H1 (cell line): Measurements from ENCODE around the gene VCP. TPM values are rescaled to one million over a fixed set of nuclear protein-coding genes. Genes with fewer than 3 reads are reported as not detected.

Experiments used
- CTCF ChIA-PET: fragments of 300-600 bp; sonication (Branson Sonifier 250); formaldehyde crosslinking; loops from one replicate; lab custom pipeline; 2021; ENCODE audit not compliant: partially characterized antibody; lab: Charles Lee
- POLR2A ChIA-PET: fragments of 300-600 bp; sonication (Branson Sonifier 250); formaldehyde crosslinking; loops from one replicate; lab custom pipeline; 2021; ENCODE audit warnings: inconsistent platforms; ENCODE audit not compliant: partially characterized antibody; lab: Charles Lee
- DNase-seq, 2 experiments: peaks; one replicate each; pipeline versions ENCODE4 v3.0.0 to v3.0.0-alpha.2; 2010 to 2022; ENCODE audit warnings: low spot score in 2 of 2, low read depth in 1 of 2, mixed read lengths in 1 of 2
- FAIRE-seq: peaks from 2 replicates; lab custom pipeline; 2011; peaks lifted over from hg19 to GRCh38; lab: Jason Lieb, UNC
- H2AFZ ChIP-seq: 2 replicates; pipeline ENCODE4 v1.8.1; 2012; ENCODE audit warnings: low read length, inconsistent platforms
- H2AK5ac ChIP-seq: 2 replicates; pipeline ENCODE4 v1.6.1; 2013; ENCODE audit warnings: low read depth, low read length
- H2BK120ac ChIP-seq: replicated peaks from 2 replicates; pipeline ENCODE3; 2013; ENCODE audit warnings: low read depth, low read length, inconsistent platforms
- H2BK12ac ChIP-seq: 2 replicates; pipeline ENCODE4 v1.6.1; 2013; ENCODE audit warnings: low read depth, low read length
- H2BK15ac ChIP-seq: 2 replicates; pipeline ENCODE4 v1.6.1; 2013; ENCODE audit warnings: low read length
- H2BK20ac ChIP-seq: 2 replicates; pipeline ENCODE4 v1.6.1; 2013; ENCODE audit warnings: low read length
- H2BK5ac ChIP-seq: 2 replicates; pipeline ENCODE4 v1.6.1; 2013; ENCODE audit warnings: low read depth, low read length
- H3K14ac ChIP-seq: 2 replicates; pipeline ENCODE4 v1.6.1; 2013; ENCODE audit warnings: inconsistent platforms; ENCODE audit not compliant: insufficient read length
- H3K18ac ChIP-seq: 2 replicates; pipeline ENCODE4 v1.6.1; 2013; ENCODE audit warnings: low read length; ENCODE audit errors: extremely low read depth
- H3K23ac ChIP-seq: 2 replicates; pipeline ENCODE4 v1.6.1; 2013; ENCODE audit warnings: inconsistent platforms; ENCODE audit not compliant: insufficient read length
- H3K23me2 ChIP-seq: 2 replicates; pipeline ENCODE4 v1.6.1; 2013; ENCODE audit warnings: low read depth, low read length
- H3K27ac ChIP-seq: 2 replicates; pipeline ENCODE4 v1.6.1; 2011; ENCODE audit warnings: low read depth, low read length, inconsistent platforms
- H3K27me3 ChIP-seq, 4 experiments: replicated peaks in 1 of 4; 1 replicate in 1 of 4; 2 replicates in 3 of 4; pipeline versions ENCODE4 v1.6.1 to v1.8.1; 2011 to 2013; ENCODE audit warnings: low read length in 3 of 4, mild to moderate bottlenecking in 3 of 4, inconsistent platforms in 2 of 4, mixed read lengths in 2 of 4, moderate library complexity in 1 of 4; ENCODE audit not compliant: control insufficient read depth in 3 of 4, insufficient read depth in 3 of 4; ENCODE audit errors: extremely low read depth in 1 of 4
- H3K36me3 ChIP-seq, 4 experiments: 2 replicates each; pipeline versions ENCODE4 v1.6.1 to v1.8.1; 2011 to 2013; ENCODE audit warnings: mild to moderate bottlenecking in 4 of 4, low read length in 3 of 4, moderate library complexity in 2 of 4, control low read depth in 1 of 4, inconsistent platforms in 1 of 4; ENCODE audit not compliant: insufficient read depth in 4 of 4, control insufficient read depth in 2 of 4
- H3K4ac ChIP-seq: replicated peaks from 2 replicates; pipeline ENCODE3; 2013; ENCODE audit warnings: low read length, low read depth, mixed read lengths, inconsistent platforms; ENCODE audit not compliant: insufficient read length
- H3K4me1 ChIP-seq, 4 experiments: replicated peaks in 1 of 4; 1 replicate in 1 of 4; 2 replicates in 3 of 4; pipeline versions ENCODE4 v1.6.1 to v1.8.1; 2011 to 2013; ENCODE audit warnings: low read length in 3 of 4, inconsistent platforms in 2 of 4, mixed read lengths in 1 of 4; ENCODE audit not compliant: insufficient read depth in 4 of 4, control insufficient read depth in 3 of 4
- H3K4me2 ChIP-seq, 2 experiments: 2 replicates each; pipeline versions ENCODE4 v1.6.1 to v1.8.1; 2011 to 2013; ENCODE audit warnings: low read depth in 2 of 2, low read length in 2 of 2, control low read depth in 1 of 2, inconsistent platforms in 1 of 2, mild to moderate bottlenecking in 1 of 2; ENCODE audit not compliant: insufficient read depth in 1 of 2
- H3K4me3 ChIP-seq, 4 experiments: fragments of 200-600, 300-600 bp in 1 of 4; sonication (generic), shearing (Covaris generic), sonication (Bioruptor Twin) in 1 of 4; 2 replicates each; pipeline versions ENCODE4 v1.5.1 to v1.8.1; 2011 to 2016; ENCODE audit warnings: low read length in 4 of 4, low read depth in 3 of 4, control low read depth in 2 of 4, inconsistent platforms in 2 of 4, mild to moderate bottlenecking in 2 of 4, mixed read lengths in 1 of 4, moderate library complexity in 1 of 4; ENCODE audit not compliant: insufficient read depth in 2 of 4; ENCODE audit errors: extremely low read depth in 1 of 4
- H3K56ac ChIP-seq: replicated peaks from 2 replicates; pipeline ENCODE3; 2013; ENCODE audit warnings: low read depth, mild to moderate bottlenecking, mixed read lengths, low read length, inconsistent platforms; ENCODE audit not compliant: insufficient read length
- H3K79me1 ChIP-seq: 2 replicates; pipeline ENCODE4 v1.6.1; 2013; ENCODE audit warnings: low read depth, low read length, control low read depth
- H3K79me2 ChIP-seq, 2 experiments: 2 replicates each; pipeline versions ENCODE4 v1.6.1 to v1.8.1; 2012 to 2013; ENCODE audit warnings: low read length in 2 of 2, mild to moderate bottlenecking in 2 of 2, inconsistent platforms in 1 of 2; ENCODE audit not compliant: insufficient read depth in 2 of 2, control insufficient read depth in 1 of 2
- H3K9ac ChIP-seq, 4 experiments: replicated peaks in 1 of 4; 1 replicate in 1 of 4; 2 replicates in 3 of 4; pipeline versions ENCODE4 v1.6.1 to v1.8.1; 2011 to 2013; ENCODE audit warnings: low read depth in 3 of 4, low read length in 3 of 4, control low read depth in 2 of 4, mild to moderate bottlenecking in 2 of 4, moderate library complexity in 2 of 4, inconsistent platforms in 1 of 4; ENCODE audit errors: extremely low read depth in 1 of 4
- H3K9me3 ChIP-seq, 2 experiments: 2 replicates each; pipeline versions ENCODE4 v1.6.1 to v1.8.1; 2012 to 2013; ENCODE audit warnings: mild to moderate bottlenecking in 2 of 2, moderate library complexity in 2 of 2, control low read depth in 1 of 2, inconsistent platforms in 1 of 2, low read depth in 1 of 2, low read length in 1 of 2, mixed read lengths in 1 of 2; ENCODE audit not compliant: insufficient read depth in 2 of 2
- H4K20me1 ChIP-seq, 2 experiments: replicated peaks in 1 of 2; 2 replicates each; pipeline versions ENCODE3 to v1.8.1; 2011 to 2013; ENCODE audit warnings: inconsistent platforms in 2 of 2, low read length in 2 of 2, mild to moderate bottlenecking in 1 of 2; ENCODE audit not compliant: insufficient read depth in 2 of 2, control insufficient read depth in 1 of 2
- H4K5ac ChIP-seq: 2 replicates; pipeline ENCODE4 v1.6.1; 2013; ENCODE audit warnings: low read length, low read depth, mixed read lengths, inconsistent platforms; ENCODE audit not compliant: insufficient read length
- H4K8ac ChIP-seq: 2 replicates; pipeline ENCODE4 v1.8.0; 2013; ENCODE audit warnings: mild to moderate bottlenecking, moderate library complexity, low read length, inconsistent platforms; ENCODE audit not compliant: insufficient read depth; ENCODE audit errors: extremely low read depth
- H4K91ac ChIP-seq: replicated peaks from 2 replicates; pipeline ENCODE3; 2013; ENCODE audit warnings: low read length, mixed read lengths, inconsistent platforms; ENCODE audit not compliant: insufficient read length
- ATF2 ChIP-seq: IDR thresholded peaks from 2 replicates; pipeline ENCODE4 v1.6.1; 2012; ENCODE audit warnings: low read length, inconsistent platforms
- CHD2 ChIP-seq: IDR thresholded peaks from 2 replicates; pipeline ENCODE4 v1.6.1; 2012; ENCODE audit warnings: low read length, improper control_type of control experiment
- EP300 ChIP-seq, 2 experiments: IDR thresholded peaks; 1 replicate in 1 of 2; 2 replicates in 1 of 2; pipeline ENCODE4 v1.6.1; 2011 to 2012; ENCODE audit warnings: low read depth in 2 of 2, low read length in 2 of 2, mild to moderate bottlenecking in 2 of 2, borderline replicate concordance in 1 of 2, inconsistent platforms in 1 of 2, moderate library complexity in 1 of 2
- GABPA ChIP-seq: IDR thresholded peaks from 2 replicates; pipeline ENCODE4 v1.6.1; 2011; ENCODE audit warnings: mild to moderate bottlenecking, low read length, moderate library complexity, borderline replicate concordance; ENCODE audit not compliant: insufficient read depth
- JUN ChIP-seq: IDR thresholded peaks from 2 replicates; pipeline ENCODE4 v1.6.1; 2011; ENCODE audit warnings: low read depth, mild to moderate bottlenecking, improper control_type of control experiment, low read length
- KDM1A ChIP-seq: fragments of 200-600, 300-600 bp; sonication (generic); IDR thresholded peaks from 2 replicates; pipeline ENCODE4 v1.7.1; 2016; ENCODE audit warnings: mild to moderate bottlenecking, low read length, borderline replicate concordance
- POLR2A ChIP-seq, 2 experiments: IDR thresholded peaks; 1 replicate in 1 of 2; 2 replicates in 1 of 2; pipeline ENCODE4 v1.6.1; 2011; ENCODE audit warnings: low read depth in 2 of 2, low read length in 2 of 2, mild to moderate bottlenecking in 2 of 2; ENCODE audit errors: control extremely low read depth in 1 of 2
- RNF2 ChIP-seq: fragments of 200-900, 300-1000 bp; sonication (generic); IDR thresholded peaks from 2 replicates; pipeline ENCODE4 v1.7.1; 2016; ENCODE audit warnings: borderline replicate concordance, low read depth, mild to moderate bottlenecking, antibody characterized with exemption, low read length; ENCODE audit not compliant: poor library complexity, severe bottlenecking; ENCODE audit errors: missing control alignments
- SP1 ChIP-seq: IDR thresholded peaks from 2 replicates; pipeline ENCODE4 v1.6.1; 2011; ENCODE audit warnings: low read depth, low read length
- WGBS, 2 experiments: shearing (Covaris generic) in 1 of 2; methylation state at CpG; one replicate each; pipeline versions ENCODE4 v1.1.6 to v1.1.7; 2013 to 2015; ENCODE audit warnings: low lambda C conversion rate in 2 of 2, mixed read lengths in 2 of 2, inconsistent platforms in 1 of 2, low coverage in 1 of 2, missing lambda C conversion rate in 1 of 2; ENCODE audit not compliant: insufficient replicate concordance in 2 of 2, insufficient coverage in 1 of 2, insufficient read length in 1 of 2; ENCODE audit errors: extremely low coverage in 1 of 2, missing lambda C conversion rate in 1 of 2; 5-methylcytosine and 5-hydroxymethylcytosine counted together
- polyA plus RNA-seq, 7 experiments: library from polyadenylated mRNA; depleted of rRNA in 3 of 7; stranded (reverse) in 5 of 7; unstranded in 2 of 7; fragments of >200 nt in 5 of 7; fragments of 200-250 nt in 2 of 7; gene quantifications; 1 replicate in 5 of 7; 2 replicates in 1 of 7; 4 replicates in 1 of 7; pipeline versions ENCODE4 v1.2.1 to v1.2.3, GENCODE V29; 2011 to 2013; ENCODE audit warnings: missing spikeins in 2 of 7, mixed read lengths in 2 of 7
- total RNA-seq: library from RNA; stranded (reverse); fragmentation: NEBNext Ultra II Directional; extraction: Animal tissue kit (Norgen Biotek cat#: 25700); gene quantifications from 2 replicates; pipeline ENCODE4 v1.2.1, GENCODE V29; 2021

The VCP gene
- total and polyA plus RNA-seq, 2 of the 8 experiments (the other 6 are each of a cell fraction or from before 2014, with no cell fraction given), result 173 to 375 TPM

GRCh38 chr9:35112257-35113020 lies 40.0 kb upstream of the VCP start:
- H3K18ac ChIP-seq, result no peak overlapping the region
- H2BK15ac ChIP-seq, result no peak overlapping the region
- peaks cover 4 to 5% of the 10 kb centered on the region in 2 experiments for H4K20me1 ChIP-seq
- WGBS, 2 experiments, result 97% methylated on average over 3 of the region's 3 CpGs; no CpG with 5 or more reads in 1 of the 2 experiments
- peak overlapping the region in 1 of 4 experiments; percentile 38; a peak in 3 of 8 replicates for H3K4me3 ChIP-seq
- FAIRE-seq (no peak), DNase-seq (no peak)
- H3K27ac ChIP-seq, result no peak overlapping the region
- no peaks in the 10 kb centered on the region for H3K9me3 ChIP-seq
- H3K4ac ChIP-seq, result no peak overlapping the region
- no peak overlapping the region for H4K91ac ChIP-seq
- H3K23ac ChIP-seq, result no peak overlapping the region
- no peak overlapping the region for H3K56ac ChIP-seq
- H3K14ac ChIP-seq, result no peak overlapping the region
- H3K36me3 ChIP-seq, result peaks cover 0 to 2% (median 0%) of the 10 kb centered on the region in 4 experiments; a peak in 1 of 8 replicates
- peaks cover 4 to 25% (median 11%) of the 10 kb centered on the region in 4 experiments; a peak in 6 of 7 replicates for H3K4me1 ChIP-seq
- H2BK5ac ChIP-seq, result no peak overlapping the region
- H3K9ac ChIP-seq, result no peak overlapping the region
- no peak overlapping the region for H2BK120ac ChIP-seq
- H3K4me2 ChIP-seq, result peak overlapping the region in 1 of 2 experiments; percentile 64; a peak in 1 of 4 replicates
- H2BK20ac ChIP-seq, result no peak overlapping the region
- no peak overlapping the region for H4K8ac ChIP-seq
- H2AK5ac ChIP-seq, result no peak overlapping the region
- H4K5ac ChIP-seq, result no peak overlapping the region
- peak overlapping the region; percentile 64; the same call in 1 of the 2 replicates for H2BK12ac ChIP-seq
- POLR2A ChIA-PET, result interaction anchor here (0.8 to 10.3 kb wide), 4 partner anchors 12 to 123 kb away, joined by 3 to 151 read pairs (median 10); partner anchors contain the start of genes DNAJB5, FANCG, PIGO and STOML2
- peaks cover 23% of the 10 kb centered on the region for H3K23me2 ChIP-seq
- no peaks in the 10 kb centered on the region for H3K27me3 ChIP-seq
- no peaks in the 10 kb centered on the region; a peak in 1 of 4 replicates for H3K79me2 ChIP-seq
- CTCF ChIA-PET, result interaction anchor here (1.0 to 1.8 kb wide), 3 partner anchors 9 to 364 kb away, joined by 3 to 5 read pairs (median 4); no protein-coding TSS in a partner anchor
- no peaks in the 10 kb centered on the region for H3K79me1 ChIP-seq
- no peak overlapping the region for H2AFZ ChIP-seq
- no peak for TF ChIP-seq CHD2
- TF ChIP-seq POLR2A (IDR thresholded peaks at IDR 0.05; ENCODE audit: control extremely low read depth in 1 of 2, low read depth in 2 of 2, low read length in 2 of 2), result no peak
- TF ChIP-seq SP1, result no peak
- no peak for TF ChIP-seq KDM1A
- no peak for TF ChIP-seq GABPA
- TF ChIP-seq RNF2, result no peak
- TF ChIP-seq ATF2, result no peak
- no peak for TF ChIP-seq JUN
- TF ChIP-seq EP300 (IDR thresholded peaks at IDR 0.05; ENCODE audit: borderline replicate concordance in 1 of 2, low read depth in 2 of 2, low read length in 2 of 2), result no peak
